ENCODE data around the gene LRRC8B.
"Not testable (repeated sequence)": the region's sequence is repeated elsewhere in the genome, so short reads cannot be mapped to it uniquely, and the experiment has no call there.

Gene LRRC8B

GRCh38 chr1:89587729-89588161 is 63.1 kb downstream of the LRRC8B start:
- no peak for DNase-seq

GRCh38 chr1:89588480-89588879 is 63.9 kb downstream of the LRRC8B start:
- DNase-seq: no peak

GRCh38 chr1:89589515-89589914 is 64.9 kb downstream of the LRRC8B start:
- no peak for DNase-seq

- no peak for DNase-seq
Measured at GRCh38 chr1:89590341-89591080, 65.9 kb downstream of the LRRC8B start.

GRCh38 chr1:89592861-89593302 is 68.3 kb downstream of the LRRC8B start:
- not testable (repeated sequence) for DNase-seq

- no peak for DNase-seq
Measured at GRCh38 chr1:89594096-89594740, 69.6 kb downstream of the LRRC8B start.

- DNase-seq: no peak
Measured at GRCh38 chr1:89596698-89597097, 72.1 kb downstream of the LRRC8B start.

GRCh38 chr1:89598450-89599331 is 74.1 kb downstream of the LRRC8B start:
- DNase-seq: no peak

GRCh38 chr1:89599332-89599630 is 74.7 kb downstream of the LRRC8B start:
- no peak for DNase-seq

- no peak for DNase-seq
Measured at GRCh38 chr1:89600451-89601224, 76.0 kb downstream of the LRRC8B start.

GRCh38 chr1:89602871-89603404 is 78.3 kb downstream of the LRRC8B start:
- no peak for DNase-seq

- DNase-seq: no peak
Measured at GRCh38 chr1:89603651-89604413, 79.2 kb downstream of the LRRC8B start.

GRCh38 chr1:89604414-89604735 is 79.7 kb downstream of the LRRC8B start:
- no peak for DNase-seq

GRCh38 chr1:89605692-89606091 is 81.1 kb downstream of the LRRC8B start:
- no peak for DNase-seq

GRCh38 chr1:89606227-89606980 is 81.8 kb downstream of the LRRC8B start:
- no peak for DNase-seq

- no peak for DNase-seq
Measured at GRCh38 chr1:89607156-89607555, 82.5 kb downstream of the LRRC8B start.

- no peak for DNase-seq
Measured at GRCh38 chr1:89607586-89608318, 83.1 kb downstream of the LRRC8B start.

GRCh38 chr1:89608319-89608983 is 83.8 kb downstream of the LRRC8B start:
- DNase-seq: no peak

GRCh38 chr1:89608984-89609725 is 84.5 kb downstream of the LRRC8B start:
- no peak for DNase-seq
